H1 (cell line): ENCODE measurements around the gene UCN.

Experiments used
- EZH2 ChIP-seq: fragments of 200-600 bp; sonication (generic); IDR thresholded peaks from 2 replicates; pipeline ENCODE4 v1.7.1; 2012; ENCODE audit warnings: low read depth, mild to moderate bottlenecking, moderate library complexity, low read length, inconsistent platforms; ENCODE audit not compliant: severe bottlenecking
- JUND ChIP-seq: IDR thresholded peaks from 2 replicates; pipeline ENCODE4 v1.6.1; 2011; ENCODE audit warnings: mild to moderate bottlenecking, improper control_type of control experiment, low read length
- POLR2A ChIP-seq, 2 experiments: IDR thresholded peaks; 1 replicate in 1 of 2; 2 replicates in 1 of 2; pipeline ENCODE4 v1.6.1; 2011; ENCODE audit warnings: low read depth in 2 of 2, low read length in 2 of 2, mild to moderate bottlenecking in 2 of 2; ENCODE audit errors: control extremely low read depth in 1 of 2
- POLR2AphosphoS5 ChIP-seq: IDR thresholded peaks from 2 replicates; pipeline ENCODE4 v1.6.1; 2011; ENCODE audit warnings: low read depth, low read length
- TEAD4 ChIP-seq: IDR thresholded peaks from 2 replicates; pipeline ENCODE4 v1.6.1; 2012; ENCODE audit warnings: low read depth, low read length, inconsistent platforms, mixed read lengths
- TF ChIP-seq, protein P1 (sequence below), 3 experiments: IDR thresholded peaks; 1 replicate in 2 of 3; 2 replicates in 1 of 3; pipeline versions ENCODE4 v1.5.1 to v1.6.1; 2011; ENCODE audit warnings: low read length in 3 of 3, mild to moderate bottlenecking in 3 of 3, inconsistent platforms in 2 of 3, low read depth in 1 of 3, moderate library complexity in 1 of 3; ENCODE audit not compliant: insufficient read depth in 1 of 3; ENCODE audit errors: control extremely low read depth in 1 of 3
- TF ChIP-seq, protein P2 (sequence below): IDR thresholded peaks from 2 replicates; pipeline ENCODE4 v1.6.1; 2011; ENCODE audit warnings: low read length, improper control_type of control experiment

DNA sequence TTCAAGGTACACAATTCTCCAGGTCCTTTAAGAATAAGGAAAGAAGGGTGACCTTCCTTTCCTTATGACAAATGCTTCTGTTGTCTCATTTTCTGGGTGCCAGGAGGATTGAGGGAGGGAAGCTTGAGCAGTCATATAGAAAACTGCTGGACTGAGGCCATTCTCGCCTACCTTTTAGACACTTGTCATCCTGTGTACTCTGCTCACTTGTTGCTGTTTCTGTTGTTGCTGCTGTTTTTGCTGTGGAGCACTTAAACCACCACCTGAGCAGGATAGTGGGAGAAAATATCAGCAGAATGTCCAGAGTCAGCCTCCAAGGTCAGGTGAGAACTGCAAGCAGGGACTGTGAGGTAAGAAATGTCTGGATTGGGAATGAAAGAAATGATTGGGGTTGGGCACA is 30.2 kb downstream of the UCN start:
- TF ChIP-seq TEAD4: no peak
- TF ChIP-seq, protein P1, sequence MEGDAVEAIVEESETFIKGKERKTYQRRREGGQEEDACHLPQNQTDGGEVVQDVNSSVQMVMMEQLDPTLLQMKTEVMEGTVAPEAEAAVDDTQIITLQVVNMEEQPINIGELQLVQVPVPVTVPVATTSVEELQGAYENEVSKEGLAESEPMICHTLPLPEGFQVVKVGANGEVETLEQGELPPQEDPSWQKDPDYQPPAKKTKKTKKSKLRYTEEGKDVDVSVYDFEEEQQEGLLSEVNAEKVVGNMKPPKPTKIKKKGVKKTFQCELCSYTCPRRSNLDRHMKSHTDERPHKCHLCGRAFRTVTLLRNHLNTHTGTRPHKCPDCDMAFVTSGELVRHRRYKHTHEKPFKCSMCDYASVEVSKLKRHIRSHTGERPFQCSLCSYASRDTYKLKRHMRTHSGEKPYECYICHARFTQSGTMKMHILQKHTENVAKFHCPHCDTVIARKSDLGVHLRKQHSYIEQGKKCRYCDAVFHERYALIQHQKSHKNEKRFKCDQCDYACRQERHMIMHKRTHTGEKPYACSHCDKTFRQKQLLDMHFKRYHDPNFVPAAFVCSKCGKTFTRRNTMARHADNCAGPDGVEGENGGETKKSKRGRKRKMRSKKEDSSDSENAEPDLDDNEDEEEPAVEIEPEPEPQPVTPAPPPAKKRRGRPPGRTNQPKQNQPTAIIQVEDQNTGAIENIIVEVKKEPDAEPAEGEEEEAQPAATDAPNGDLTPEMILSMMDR (IDR thresholded peaks at IDR 0.05; ENCODE audit: control extremely low read depth in 1 of 3, insufficient read depth in 1 of 3, low read depth in 1 of 3, low read length in 3 of 3): no peak
- no peak for TF ChIP-seq EZH2
- TF ChIP-seq JUND: no peak
- TF ChIP-seq POLR2AphosphoS5: no peak
- TF ChIP-seq, protein P2, sequence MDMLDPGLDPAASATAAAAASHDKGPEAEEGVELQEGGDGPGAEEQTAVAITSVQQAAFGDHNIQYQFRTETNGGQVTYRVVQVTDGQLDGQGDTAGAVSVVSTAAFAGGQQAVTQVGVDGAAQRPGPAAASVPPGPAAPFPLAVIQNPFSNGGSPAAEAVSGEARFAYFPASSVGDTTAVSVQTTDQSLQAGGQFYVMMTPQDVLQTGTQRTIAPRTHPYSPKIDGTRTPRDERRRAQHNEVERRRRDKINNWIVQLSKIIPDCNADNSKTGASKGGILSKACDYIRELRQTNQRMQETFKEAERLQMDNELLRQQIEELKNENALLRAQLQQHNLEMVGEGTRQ: no peak
- no peak for TF ChIP-seq POLR2A (IDR thresholded peaks at IDR 0.05; ENCODE audit: control extremely low read depth in 1 of 2, low read depth in 2 of 2, low read length in 2 of 2)
